HEK293 (cell line): ENCODE measurements around the gene ZNF862.

ENCODE experiments used
- ZBTB21 ChIP-seq: fragments of 450-650 bp; formaldehyde crosslinking; IDR thresholded peaks from 2 replicates; pipeline ENCODE4 v1.5.1; 2017; ENCODE audit warnings: missing biosample characterization, missing genetic modification characterization
- ZNF175 ChIP-seq: fragments of 450-650 bp; formaldehyde crosslinking; IDR thresholded peaks from 2 replicates; pipeline ENCODE4 v1.5.1; 2016; ENCODE audit warnings: missing biosample characterization, missing genetic modification characterization
- ZNF274 ChIP-seq, 2 experiments: fragments of 200-500 bp in 1 of 2; fragments of 450-650 bp in 1 of 2; sonication (Bioruptor generic) in 1 of 2; formaldehyde crosslinking in 1 of 2; IDR thresholded peaks; 2 replicates each; pipeline versions ENCODE4 v1.5.1 to v1.6.1; 2014 to 2016; ENCODE audit warnings: borderline replicate concordance in 1 of 2, inconsistent platforms in 1 of 2, low read length in 1 of 2, missing biosample characterization in 1 of 2, missing genetic modification characterization in 1 of 2
- ZNF610 ChIP-seq: fragments of 450-650 bp; formaldehyde crosslinking; IDR thresholded peaks from 2 replicates; pipeline ENCODE4 v1.5.1; 2016; ENCODE audit warnings: missing biosample characterization, missing genetic modification characterization, borderline replicate concordance
- ZNF776 ChIP-seq: fragments of 450-650 bp; formaldehyde crosslinking; IDR thresholded peaks from 2 replicates; pipeline ENCODE4 v1.5.0; 2017; ENCODE audit warnings: missing biosample characterization, missing genetic modification characterization, borderline replicate concordance
- ZNF830 ChIP-seq: fragments of 450-650 bp; IDR thresholded peaks from 2 replicates; pipeline ENCODE4 v1.5.0; 2018; ENCODE audit warnings: missing biosample characterization, missing genetic modification characterization, low read depth, mild to moderate bottlenecking, moderate library complexity
- TF ChIP-seq, protein P1 (sequence below): fragments of 450-650 bp; formaldehyde crosslinking; IDR thresholded peaks from 2 replicates; pipeline ENCODE4 v1.5.1; 2016; ENCODE audit warnings: missing biosample characterization, missing genetic modification characterization
- TF ChIP-seq, protein P2 (sequence below): sonication (generic); formaldehyde crosslinking; IDR thresholded peaks from 2 replicates; pipeline ENCODE4 v1.8.1; 2022; ENCODE audit warnings: mild to moderate bottlenecking, moderate library complexity, missing genetic modification reagents
- TF ChIP-seq, protein P3 (sequence below): fragments of 450-650 bp; formaldehyde crosslinking; IDR thresholded peaks from 2 replicates; pipeline ENCODE4 v1.5.1; 2016; ENCODE audit warnings: missing biosample characterization, missing genetic modification characterization

GRCh38 chr7:149885191-149886017 is 47.2 kb downstream of the ZNF862 start:
- TF ChIP-seq ZNF274 (IDR thresholded peaks at IDR 0.05; ENCODE audit: low read length) (no peak), ZNF274 (tag by site-specific recombination; IDR thresholded peaks at IDR 0.05; ENCODE audit: borderline replicate concordance) (no peak), ZBTB21 (tag by site-specific recombination) (no peak), ZNF610 (tag by site-specific recombination) (no peak), ZNF830 (tag by site-specific recombination) (no peak), ZNF776 (tag by site-specific recombination) (no peak), ZNF175 (tag by site-specific recombination) (no peak)
- TF ChIP-seq, protein P1, sequence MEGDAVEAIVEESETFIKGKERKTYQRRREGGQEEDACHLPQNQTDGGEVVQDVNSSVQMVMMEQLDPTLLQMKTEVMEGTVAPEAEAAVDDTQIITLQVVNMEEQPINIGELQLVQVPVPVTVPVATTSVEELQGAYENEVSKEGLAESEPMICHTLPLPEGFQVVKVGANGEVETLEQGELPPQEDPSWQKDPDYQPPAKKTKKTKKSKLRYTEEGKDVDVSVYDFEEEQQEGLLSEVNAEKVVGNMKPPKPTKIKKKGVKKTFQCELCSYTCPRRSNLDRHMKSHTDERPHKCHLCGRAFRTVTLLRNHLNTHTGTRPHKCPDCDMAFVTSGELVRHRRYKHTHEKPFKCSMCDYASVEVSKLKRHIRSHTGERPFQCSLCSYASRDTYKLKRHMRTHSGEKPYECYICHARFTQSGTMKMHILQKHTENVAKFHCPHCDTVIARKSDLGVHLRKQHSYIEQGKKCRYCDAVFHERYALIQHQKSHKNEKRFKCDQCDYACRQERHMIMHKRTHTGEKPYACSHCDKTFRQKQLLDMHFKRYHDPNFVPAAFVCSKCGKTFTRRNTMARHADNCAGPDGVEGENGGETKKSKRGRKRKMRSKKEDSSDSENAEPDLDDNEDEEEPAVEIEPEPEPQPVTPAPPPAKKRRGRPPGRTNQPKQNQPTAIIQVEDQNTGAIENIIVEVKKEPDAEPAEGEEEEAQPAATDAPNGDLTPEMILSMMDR (tag by site-specific recombination) = no peak
- TF ChIP-seq, protein P2, sequence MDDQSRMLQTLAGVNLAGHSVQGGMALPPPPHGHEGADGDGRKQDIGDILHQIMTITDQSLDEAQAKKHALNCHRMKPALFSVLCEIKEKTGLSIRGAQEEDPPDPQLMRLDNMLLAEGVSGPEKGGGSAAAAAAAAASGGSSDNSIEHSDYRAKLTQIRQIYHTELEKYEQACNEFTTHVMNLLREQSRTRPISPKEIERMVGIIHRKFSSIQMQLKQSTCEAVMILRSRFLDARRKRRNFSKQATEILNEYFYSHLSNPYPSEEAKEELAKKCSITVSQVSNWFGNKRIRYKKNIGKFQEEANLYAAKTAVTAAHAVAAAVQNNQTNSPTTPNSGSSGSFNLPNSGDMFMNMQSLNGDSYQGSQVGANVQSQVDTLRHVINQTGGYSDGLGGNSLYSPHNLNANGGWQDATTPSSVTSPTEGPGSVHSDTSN (CRISPR knock-in tag) = no peak
- TF ChIP-seq, protein P3, sequence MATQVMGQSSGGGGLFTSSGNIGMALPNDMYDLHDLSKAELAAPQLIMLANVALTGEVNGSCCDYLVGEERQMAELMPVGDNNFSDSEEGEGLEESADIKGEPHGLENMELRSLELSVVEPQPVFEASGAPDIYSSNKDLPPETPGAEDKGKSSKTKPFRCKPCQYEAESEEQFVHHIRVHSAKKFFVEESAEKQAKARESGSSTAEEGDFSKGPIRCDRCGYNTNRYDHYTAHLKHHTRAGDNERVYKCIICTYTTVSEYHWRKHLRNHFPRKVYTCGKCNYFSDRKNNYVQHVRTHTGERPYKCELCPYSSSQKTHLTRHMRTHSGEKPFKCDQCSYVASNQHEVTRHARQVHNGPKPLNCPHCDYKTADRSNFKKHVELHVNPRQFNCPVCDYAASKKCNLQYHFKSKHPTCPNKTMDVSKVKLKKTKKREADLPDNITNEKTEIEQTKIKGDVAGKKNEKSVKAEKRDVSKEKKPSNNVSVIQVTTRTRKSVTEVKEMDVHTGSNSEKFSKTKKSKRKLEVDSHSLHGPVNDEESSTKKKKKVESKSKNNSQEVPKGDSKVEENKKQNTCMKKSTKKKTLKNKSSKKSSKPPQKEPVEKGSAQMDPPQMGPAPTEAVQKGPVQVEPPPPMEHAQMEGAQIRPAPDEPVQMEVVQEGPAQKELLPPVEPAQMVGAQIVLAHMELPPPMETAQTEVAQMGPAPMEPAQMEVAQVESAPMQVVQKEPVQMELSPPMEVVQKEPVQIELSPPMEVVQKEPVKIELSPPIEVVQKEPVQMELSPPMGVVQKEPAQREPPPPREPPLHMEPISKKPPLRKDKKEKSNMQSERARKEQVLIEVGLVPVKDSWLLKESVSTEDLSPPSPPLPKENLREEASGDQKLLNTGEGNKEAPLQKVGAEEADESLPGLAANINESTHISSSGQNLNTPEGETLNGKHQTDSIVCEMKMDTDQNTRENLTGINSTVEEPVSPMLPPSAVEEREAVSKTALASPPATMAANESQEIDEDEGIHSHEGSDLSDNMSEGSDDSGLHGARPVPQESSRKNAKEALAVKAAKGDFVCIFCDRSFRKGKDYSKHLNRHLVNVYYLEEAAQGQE = no peak
